ENCODE data around the gene PTGER2. TPM values are rescaled to one million over a fixed set of nuclear protein-coding genes. Genes with fewer than 3 reads are reported as not detected.

The PTGER2 gene
- total and polyA plus RNA-seq, 12 donors: 0.18 to 2.9 (median 1.3) TPM; not detected in 1

- no peaks in the 10 kb centered on the region for H3K36me3 ChIP-seq (replicated peaks in 1 of 2)
- intact Hi-C loops (cut with DNase I): no loop called here
- peaks cover 8% of the 10 kb centered on the region for H3K27me3 ChIP-seq
- no peak for TF ChIP-seq POLR2A (IDR thresholded peaks at IDR 0.05)
- no peak for TF ChIP-seq CTCF (IDR thresholded peaks at IDR 0.05)
- DNase-seq: no peak
- 54 to 79% (median 70%) methylated on average over 2 of the region's 2 CpGs for WGBS, 4 donors
- H3K4me1 ChIP-seq (replicated peaks in 1 of 2): peaks cover 0 to 19% of the 10 kb centered on the region in 2 donors
- no peak overlapping the region for H3K4me3 ChIP-seq
- H3K9me3 ChIP-seq (replicated peaks in 1 of 3): no peaks in the 10 kb centered on the region
- no peak overlapping the region for H3K27ac ChIP-seq
Measured at GRCh38 chr14:52318062-52318461, 4.0 kb downstream of the PTGER2 start.

- H3K27me3 ChIP-seq: peaks cover 8% of the 10 kb centered on the region
- no peak overlapping the region for H3K4me3 ChIP-seq
- TF ChIP-seq POLR2A (IDR thresholded peaks at IDR 0.05): no peak
- TF ChIP-seq CTCF (IDR thresholded peaks at IDR 0.05): no peak
- no peaks in the 10 kb centered on the region for H3K9me3 ChIP-seq (replicated peaks in 1 of 3)
- no peak for DNase-seq
- 58 to 62% (median 59%) methylated on average over 5 of the region's 5 CpGs for WGBS, 4 donors
- H3K27ac ChIP-seq: no peak overlapping the region
- intact Hi-C loops (cut with DNase I): no loop called here
- H3K36me3 ChIP-seq (replicated peaks in 1 of 2): no peaks in the 10 kb centered on the region
- peaks cover 0 to 9% of the 10 kb centered on the region in 2 donors for H3K4me1 ChIP-seq (replicated peaks in 1 of 2)
Measured at GRCh38 chr14:52318826-52319645, 4.9 kb downstream of the PTGER2 start.

GRCh38 chr14:52319919-52320318 lies 5.8 kb downstream of the PTGER2 start:
- 76 to 83% (median 80%) methylated on average over 3 of the region's 3 CpGs for WGBS, 4 donors
- Histone ChIP-seq H3K27me3 (peaks cover 7% of the 10 kb centered on the region), H3K27ac (no peak overlapping the region), H3K36me3 (replicated peaks in 1 of 2) (no peaks in the 10 kb centered on the region), H3K4me1 (replicated peaks in 1 of 2) (peaks cover 0 to under 1% of the 10 kb centered on the region in 2 donors), H3K9me3 (replicated peaks in 1 of 3) (no peaks in the 10 kb centered on the region), H3K4me3 (no peak overlapping the region)
- intact Hi-C loops (cut with DNase I): no loop called here
- TF ChIP-seq POLR2A (IDR thresholded peaks at IDR 0.05) (no peak), CTCF (IDR thresholded peaks at IDR 0.05) (no peak)
- DNase-seq: no peak

GRCh38 chr14:52325126-52325525 lies 11.0 kb downstream of the PTGER2 start:
- TF ChIP-seq POLR2A (IDR thresholded peaks at IDR 0.05) (no peak), CTCF (IDR thresholded peaks at IDR 0.05) (no peak)
- no peaks in the 10 kb centered on the region for H3K9me3 ChIP-seq (replicated peaks in 1 of 3)
- no peak overlapping the region for H3K4me3 ChIP-seq
- no peak for DNase-seq
- peaks cover 0 to 14% of the 10 kb centered on the region in 2 donors for H3K4me1 ChIP-seq (replicated peaks in 1 of 2)
- 55 to 73% (median 68%) methylated on average over 3 of the region's 3 CpGs for WGBS, 4 donors
- no peaks in the 10 kb centered on the region for H3K27me3 ChIP-seq
- intact Hi-C loops (cut with DNase I): no loop called here
- H3K36me3 ChIP-seq (replicated peaks in 1 of 2): no peaks in the 10 kb centered on the region
- H3K27ac ChIP-seq: no peak overlapping the region

Measured in adrenal gland (tissue), 12 donors.